NCI-H146 treated with DMSO at 0.1 percent for 48 hours (cell line): ENCODE measurements around the gene NAP1L4.
A peak's percentile ranks its signal among the peaks of the same experiment; 100 is the strongest.
"Not testable (repeated sequence)": the region's sequence is repeated elsewhere in the genome, so short reads cannot be mapped to it uniquely, and the experiment has no call there.

Source experiments
- DNase-seq: peaks from one replicate; lab custom pipeline; 2025; ENCODE audit not compliant: unreplicated experiment; lab: John Stamatoyannopoulos, UW

Gene NAP1L4

DNA sequence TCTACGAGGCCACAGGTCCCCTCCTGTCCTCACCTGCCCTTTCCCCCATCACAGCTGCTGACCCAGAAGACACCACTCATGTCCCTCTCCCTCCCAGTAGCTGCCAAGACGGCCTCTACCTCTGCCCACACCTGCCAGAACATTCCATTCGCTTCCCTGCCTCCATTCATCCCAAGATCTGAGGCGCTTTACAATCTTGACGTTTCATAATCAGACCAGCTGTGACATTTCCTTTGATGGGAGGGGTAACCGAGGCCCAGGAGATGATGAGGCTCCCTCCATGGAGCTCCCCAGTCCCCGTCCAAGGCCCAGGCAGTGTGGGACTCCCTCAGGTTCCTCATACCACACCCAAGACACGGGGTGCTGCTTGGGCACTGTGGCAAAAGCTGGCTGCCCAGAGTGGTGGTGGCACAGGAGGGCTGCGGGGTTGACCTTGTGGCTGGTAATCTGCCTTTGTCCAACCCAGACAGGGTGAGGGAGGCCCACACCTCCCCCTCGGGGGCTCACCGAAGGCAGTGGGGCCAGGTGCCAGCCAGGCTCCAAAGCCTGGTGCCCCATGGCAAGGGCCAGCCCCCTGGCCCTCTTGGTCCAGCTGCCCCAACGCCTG is 80.2 kb downstream of the NAP1L4 start:
- no peak for DNase-seq

DNA sequence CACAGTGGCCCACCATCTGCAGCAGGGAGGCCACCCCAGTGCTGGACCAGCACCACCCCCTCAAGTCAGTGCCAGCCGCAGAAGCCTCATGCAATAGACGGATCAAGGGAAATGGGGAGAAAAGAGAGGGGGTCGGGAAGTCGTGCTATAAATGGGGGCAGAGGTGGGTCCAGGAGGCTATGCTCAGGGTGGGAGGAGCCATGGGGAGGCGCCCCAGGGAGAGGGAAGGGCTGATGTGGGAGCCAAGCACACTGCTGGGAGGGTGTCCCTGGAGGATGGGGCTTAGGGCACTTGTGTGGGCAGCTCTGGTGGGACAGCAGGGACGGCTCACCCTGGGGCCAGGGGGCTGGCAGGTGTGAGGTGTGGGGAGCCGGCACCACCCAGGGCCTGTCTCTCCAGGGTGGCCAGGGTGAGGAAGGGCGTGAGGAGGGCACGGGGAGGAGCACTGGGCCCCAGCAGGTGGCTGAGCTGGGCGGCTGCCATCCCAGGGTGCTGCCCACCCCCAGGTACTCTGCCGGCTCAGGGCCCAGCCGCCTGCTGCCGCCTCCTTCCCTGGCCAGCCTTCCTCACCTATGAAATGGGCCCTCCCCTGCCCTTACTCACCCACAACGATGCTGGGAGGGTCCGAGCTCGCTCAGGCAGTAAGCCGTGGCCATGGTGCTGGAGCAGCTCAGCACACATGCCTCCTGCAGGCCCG is 80.9 kb downstream of the NAP1L4 start:
- DNase-seq, result no peak

DNA sequence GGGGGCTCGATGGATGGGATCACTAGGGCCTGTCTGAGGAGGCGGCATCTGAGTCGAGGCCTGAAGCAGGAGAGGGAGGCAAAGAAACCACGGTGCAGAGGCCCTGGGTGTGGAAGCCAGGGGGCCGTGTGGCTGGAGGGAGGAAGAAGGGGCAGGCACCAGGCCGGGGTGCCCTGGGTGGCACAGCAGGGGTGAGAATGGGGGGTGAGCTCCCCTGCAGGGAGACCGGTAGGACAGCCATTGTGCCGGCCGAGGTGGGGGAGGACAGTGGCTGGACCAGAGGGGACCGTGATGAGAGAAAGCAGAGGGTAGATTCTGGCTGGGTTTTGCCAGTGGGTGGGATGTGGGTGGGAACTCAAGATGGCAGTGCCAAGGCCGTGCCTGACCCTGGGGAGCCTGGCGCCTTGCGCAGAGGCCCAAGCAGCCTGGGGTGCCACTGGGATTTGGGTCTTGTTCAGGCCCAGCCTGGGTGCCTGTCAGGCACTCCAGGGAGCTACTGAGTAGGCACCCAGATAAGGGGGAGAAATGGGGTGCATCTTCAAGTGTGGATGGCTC is 81.7 kb downstream of the NAP1L4 start:
- no peak for DNase-seq

DNA sequence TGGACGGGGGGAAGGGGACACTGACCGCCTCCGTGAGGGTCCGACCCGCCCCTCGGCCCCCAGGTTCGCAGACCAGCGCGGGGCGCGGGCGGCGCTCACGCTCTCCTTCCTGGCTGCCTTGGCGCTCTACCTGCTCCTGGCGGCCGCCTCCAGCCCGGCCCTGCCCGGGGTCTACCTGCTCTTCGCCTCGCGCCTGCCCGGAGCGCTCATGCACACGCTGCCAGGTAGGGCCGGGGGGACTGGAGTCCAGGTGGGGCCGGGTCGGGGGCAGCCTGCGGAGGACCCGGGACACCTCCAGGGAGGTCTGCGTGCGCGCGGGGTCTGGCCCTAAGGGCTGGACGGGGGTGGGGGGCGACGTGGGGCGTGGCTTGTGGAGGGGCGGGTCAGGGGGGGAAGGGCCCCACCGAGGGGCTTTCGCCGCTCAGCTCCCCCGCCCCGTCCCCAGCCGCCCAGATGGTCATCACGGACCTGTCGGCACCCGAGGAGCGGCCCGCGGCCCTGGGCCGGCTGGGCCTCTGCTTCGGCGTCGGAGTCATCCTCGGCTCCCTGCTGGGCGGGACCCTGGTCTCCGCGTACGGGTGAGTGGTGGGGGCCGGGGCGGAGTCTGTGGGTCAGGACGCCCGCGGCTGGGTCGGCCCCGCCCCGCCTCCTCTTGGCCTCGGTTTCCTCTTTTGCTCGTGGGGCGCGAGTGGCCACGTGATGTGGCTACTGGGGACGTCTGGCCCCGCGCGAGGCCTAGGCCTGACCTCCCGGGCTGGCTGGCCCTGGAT is 82.8 kb downstream of the NAP1L4 start:
- no peak for DNase-seq

DNA sequence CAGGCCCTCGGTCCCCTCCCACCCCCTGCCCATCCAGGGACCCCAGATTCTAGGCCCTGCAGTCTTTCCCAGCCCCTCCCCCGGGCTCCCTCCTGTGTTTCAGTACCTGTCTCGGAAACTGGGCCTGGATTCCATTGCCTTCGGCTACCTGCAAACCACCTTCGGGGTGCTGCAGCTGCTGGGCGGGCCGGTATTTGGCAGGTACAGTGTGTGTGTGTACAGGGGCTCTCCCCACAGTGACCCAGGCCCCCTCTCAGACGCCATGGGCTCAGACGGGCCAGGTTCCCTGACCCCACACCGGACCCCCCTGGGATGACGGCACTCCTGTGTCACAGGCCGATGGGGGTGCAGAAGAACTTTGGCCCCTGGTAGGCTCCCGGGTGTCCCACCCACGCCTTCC is 84.0 kb downstream of the NAP1L4 start:
- no peak for DNase-seq

DNA sequence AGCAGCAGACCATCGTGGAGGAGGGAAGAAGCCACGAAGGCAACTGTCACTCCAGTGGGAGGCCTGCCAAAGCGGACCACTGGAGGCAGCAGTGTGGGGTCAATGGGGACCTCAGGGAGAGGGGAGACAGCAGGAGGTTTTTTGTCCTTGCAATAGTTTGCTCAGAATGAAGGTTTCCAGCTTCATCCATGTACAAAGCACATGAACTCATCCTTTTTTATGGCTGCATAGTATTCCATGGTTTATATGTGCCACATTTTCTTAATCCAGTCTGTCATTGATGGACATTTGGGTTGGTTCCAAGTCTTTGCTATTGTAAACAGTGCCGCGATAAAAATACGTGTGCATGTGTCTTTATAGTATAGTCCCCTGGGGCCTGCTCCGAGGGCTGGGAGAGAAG is 86.8 kb downstream of the NAP1L4 start:
- DNase-seq, result not testable (repeated sequence)

DNA sequence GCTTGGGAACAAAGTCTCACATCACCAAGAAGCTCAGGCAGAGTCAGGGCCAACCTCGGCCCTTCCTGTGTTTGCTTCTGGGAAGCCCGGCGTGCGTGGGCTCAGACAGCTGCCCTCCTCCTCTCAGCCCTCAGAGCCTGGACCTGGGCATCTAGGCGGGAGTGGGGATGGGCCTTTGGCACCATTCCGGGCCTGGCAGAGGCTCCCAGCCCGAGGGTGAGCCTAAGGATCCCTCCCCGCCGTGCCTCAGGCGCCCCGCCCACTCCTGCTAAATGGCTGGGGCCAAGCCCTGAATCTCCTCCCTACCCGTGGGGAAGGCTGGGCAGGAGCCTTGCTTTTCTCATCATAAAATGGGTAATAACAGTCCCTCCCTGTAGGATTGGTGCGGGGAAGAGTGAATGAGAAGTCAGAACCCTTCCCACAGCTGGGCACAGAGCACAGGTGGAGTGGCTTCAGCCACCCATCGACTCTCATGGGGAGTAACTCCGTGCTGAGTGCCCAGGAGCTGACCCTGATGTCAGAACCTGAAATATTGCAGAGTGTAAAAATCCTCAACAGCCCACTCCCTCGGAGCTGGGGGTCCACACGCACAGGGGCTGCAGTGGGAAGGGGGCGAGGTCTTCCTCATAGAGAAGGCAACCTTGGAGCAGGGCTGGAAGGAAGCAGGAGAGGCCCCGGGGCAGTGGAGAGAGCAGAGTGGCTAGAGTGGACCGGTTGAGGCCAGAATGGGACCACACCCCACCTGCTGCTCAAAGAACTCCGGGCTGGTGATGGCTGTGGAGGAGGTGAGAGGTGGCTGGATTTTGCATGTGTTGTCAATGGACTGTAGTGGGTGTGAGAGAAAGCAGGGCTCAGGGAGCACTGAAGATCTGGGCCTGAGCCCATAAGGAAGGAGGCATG is 87.7 kb downstream of the NAP1L4 start:
- DNase-seq, result no peak

DNA sequence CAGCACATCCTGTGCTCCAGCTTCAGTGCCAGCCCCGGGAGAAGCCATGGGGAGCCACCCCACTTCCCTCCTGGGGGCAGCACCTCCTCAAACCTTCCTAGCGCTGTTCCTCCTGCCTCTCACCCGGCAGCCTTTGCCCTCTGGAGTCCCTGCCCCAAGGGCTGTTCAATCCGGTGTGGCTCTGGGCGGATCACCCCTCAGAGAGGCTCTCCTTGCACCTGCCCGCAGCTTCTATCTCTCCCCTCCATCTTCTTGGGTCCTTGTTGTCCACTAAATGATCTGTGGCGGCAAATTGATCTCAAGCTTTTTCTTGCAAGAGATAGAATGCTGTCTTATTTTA is 88.5 kb downstream of the NAP1L4 start:
- no peak for DNase-seq

DNA sequence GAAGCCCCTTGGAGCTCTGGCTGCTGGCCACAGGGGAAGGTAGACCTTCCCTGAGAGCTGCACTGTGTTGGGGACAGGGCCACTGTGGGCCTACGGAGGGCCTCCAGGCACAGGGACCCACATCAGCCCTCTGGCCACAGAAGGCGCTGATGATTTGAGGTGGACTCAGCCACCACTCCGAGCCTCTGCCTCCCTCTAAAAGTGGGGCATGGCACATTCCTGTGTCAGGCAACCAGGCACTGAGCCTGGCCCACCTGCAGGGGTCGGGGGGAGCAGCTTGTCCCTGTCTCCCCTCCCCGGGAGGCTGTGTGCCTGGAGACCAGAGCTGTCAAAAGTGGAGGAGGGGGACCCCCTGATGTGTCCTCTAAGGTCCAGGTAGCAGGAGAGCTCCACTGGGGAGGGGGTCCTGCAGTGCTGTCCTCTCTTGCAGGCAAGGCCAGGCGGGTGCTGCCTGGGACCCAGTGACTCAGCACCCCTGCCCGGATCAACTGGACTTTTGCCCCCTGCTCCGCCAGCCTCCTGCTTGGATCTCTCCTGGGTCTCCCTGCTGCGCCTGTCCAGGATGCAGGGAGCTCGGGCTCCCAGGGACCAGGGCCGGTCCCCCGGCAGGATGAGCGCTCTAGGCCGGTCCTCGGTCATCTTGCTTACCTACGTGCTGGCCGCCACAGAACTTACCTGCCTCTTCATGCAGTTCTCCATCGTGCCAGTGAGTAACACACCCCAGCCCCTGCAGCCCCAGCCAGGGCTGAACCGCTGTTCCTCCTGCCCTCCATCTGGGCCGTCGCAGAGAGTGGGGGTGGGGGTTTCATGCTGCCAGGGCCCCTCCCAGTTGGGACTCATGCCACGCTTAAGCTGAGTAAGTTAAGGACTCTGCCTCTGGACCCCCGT is 89.1 kb downstream of the NAP1L4 start:
- no peak for DNase-seq

DNA sequence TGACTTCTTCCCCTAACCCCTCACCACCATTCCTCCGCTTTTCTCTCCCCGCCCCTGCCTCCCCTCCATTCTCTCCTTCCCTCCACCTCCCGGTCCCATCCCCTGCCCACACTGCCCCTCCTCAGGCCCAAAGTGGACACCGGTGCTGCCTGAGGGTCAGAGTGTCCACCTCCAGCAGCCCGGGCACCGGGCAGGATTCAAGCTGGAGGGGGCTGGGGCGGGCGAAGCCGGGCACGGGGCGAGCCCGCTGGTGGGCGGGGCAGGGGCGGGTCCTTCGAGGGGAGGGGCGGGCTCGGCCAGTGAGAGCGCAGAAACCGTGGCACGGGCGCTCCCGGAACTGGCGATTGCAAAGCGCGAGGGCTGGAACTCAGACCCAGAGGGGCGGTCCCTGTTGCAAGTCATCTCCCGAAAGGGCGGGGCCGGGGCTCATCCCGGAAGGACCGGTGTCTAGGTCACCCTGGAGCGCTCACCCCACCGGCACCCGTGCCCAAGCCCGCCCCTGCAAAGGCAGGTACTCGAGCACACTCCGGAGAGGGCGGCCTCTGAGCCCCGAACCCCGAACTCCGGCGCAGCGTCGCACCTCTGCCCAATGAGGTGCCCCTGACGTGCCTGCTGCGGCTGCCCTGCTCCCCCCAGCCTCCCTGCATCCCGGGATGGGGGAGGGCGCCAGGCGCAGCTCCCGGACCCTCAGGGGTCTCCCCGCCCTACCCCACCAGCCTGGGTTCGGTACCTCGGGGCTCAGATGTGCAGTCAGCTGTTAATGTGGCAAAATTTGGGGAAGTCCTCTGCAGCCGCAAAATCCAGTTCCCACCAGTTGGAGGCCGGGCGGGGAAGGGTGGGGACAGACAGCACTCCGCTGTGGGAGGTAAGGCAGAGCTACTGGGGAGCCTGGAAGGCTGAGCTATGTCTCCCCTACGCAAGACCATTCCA is 90.0 kb downstream of the NAP1L4 start:
- DNase-seq, result peak; percentile 84

DNA sequence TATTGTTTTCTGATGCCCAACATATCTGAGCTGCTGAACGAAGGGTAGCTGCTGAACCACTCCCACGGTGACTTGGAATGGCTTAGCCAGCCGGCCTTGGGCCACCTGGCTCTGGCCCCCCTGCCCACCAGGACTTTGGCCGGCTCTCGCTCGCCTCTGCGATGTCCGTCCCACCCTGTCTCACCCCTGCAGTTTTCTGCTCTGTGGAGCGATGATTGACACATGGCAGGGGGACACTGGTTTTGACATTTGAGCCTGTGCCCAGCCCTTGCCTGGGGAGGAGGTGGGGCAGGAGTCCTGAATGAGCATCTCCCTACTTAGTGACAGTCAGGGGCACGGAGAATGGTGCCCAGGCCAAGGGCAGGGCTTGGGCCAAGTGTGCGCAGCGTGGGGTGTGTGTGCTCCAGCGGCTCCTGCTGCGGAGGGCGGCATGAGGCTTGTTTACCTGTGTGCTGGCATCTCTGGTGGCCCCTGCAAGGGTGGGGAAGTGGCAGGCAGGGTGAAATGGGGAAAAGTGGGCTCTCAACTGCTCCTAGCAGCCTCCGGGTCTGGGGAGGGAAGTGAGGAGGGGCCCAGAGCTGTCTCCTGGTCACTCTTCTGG is 90.8 kb downstream of the NAP1L4 start:
- no peak for DNase-seq

DNA sequence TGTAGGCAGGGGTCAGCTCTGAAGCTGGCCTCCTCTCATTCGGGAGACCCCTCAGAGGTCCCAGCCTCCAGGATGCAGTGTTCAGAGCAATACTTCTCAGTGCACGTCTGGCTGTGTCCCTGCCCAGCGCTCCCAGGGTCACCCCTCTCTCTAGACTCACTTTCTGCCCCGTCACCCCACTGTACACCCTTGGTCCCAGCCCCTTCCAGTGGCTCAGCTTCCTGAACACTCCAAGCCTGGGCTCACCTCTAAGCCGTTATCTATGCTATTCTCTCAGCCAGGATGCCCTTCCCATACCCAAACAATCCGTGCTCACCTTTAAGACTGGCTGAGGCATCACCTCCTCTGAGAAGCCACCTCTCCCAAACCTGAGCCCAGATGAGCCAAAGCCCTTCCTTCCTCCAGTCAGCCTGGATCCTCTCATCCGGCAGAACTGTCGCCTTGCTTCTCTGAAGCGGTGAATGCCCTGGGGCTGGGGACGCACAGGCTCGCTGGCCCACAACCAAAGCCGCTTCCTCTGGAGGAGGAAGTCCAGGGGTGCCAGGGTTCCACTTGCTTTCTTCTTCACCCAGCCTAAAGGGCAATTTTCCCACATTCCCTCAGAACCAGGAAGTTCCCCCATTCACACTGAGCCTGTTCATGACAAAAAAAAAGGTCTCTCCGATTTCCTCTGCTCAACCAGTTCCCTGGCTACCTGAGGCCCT is 92.9 kb downstream of the NAP1L4 start:
- DNase-seq, result no peak

DNA sequence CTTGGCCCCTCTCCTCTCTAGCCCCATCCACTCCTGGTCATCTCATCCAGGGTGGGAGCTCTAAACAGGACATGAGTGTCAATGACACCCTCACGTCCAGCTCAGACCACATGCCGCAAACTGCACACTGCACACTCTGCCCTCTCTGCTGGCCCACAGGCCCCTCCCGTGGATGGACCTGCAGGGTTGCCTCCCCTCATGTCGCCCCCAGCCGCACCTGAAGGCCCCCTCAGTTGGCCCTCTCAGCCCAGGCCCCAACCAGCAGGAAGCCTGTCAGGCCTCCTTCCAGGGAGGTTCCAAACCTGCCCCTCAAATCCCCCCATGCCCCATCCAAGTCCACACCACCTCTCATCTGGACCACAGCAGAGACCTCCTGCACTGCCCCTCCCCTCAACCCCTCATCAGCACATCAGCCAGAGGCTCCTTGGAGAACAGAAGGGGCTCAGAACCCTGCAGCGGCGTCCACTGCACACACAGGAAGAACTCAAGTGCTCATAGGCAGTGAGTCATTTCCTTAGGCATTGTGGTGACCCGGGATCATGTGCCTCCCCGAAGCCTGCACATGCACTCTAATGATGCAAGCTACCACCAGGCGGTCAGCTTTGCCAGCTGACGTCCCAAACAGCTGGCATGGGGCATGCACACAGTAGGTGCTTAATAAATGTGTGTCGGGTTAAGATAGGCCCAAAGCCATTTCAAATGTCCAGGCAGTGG is 93.6 kb downstream of the NAP1L4 start:
- no peak for DNase-seq

DNA sequence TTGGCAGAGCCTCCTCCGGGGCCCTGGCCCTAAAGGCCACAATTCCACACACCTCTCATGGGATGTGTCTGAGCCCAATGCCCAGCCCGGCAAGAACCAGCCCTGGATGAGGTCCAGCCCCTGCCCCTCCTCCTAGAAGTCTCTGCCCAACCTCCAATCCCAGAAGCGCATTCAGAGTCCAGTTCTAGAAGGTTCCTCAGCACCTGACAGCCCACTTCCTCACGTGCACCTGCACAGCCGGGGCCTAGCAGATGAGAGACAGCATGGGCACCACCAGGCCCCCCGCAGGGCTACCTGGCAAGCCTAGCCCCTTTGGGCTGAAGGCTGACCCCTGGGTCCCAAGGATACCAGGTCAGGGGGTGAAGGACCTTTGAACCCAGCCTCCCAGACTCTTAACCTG is 95.1 kb downstream of the NAP1L4 start:
- DNase-seq, result no peak

DNA sequence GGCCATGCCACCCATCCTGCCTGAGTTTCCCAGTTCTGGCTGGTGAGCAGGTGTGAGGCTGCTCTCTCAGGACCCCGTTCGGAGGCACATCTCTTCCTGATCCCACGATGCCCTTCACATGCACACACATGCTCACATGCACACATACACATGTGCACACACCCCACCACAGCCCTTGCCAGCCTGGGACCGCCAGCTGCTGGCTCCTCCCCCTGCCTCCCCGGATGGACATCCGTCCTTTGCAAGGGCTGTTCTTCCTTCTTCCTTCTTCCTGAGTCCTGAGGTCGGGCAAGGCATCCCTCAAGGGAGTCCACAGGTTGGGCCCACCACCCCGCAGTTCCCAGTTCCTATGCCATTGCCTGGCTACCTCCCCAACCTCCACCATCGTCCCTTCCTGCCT is 96.1 kb downstream of the NAP1L4 start:
- no peak for DNase-seq
